Panc1 (cell line): ENCODE results near the gene P2RX1.

Source experiments
- POLR2AphosphoS5 ChIP-seq: IDR thresholded peaks from 2 replicates; pipeline ENCODE4 v1.6.1; 2012; ENCODE audit warnings: mild to moderate bottlenecking, low read depth, low read length, moderate library complexity
- SIN3A ChIP-seq: IDR thresholded peaks from 2 replicates; pipeline ENCODE4 v1.6.1; 2012; ENCODE audit warnings: low read depth, mild to moderate bottlenecking, low read length, moderate library complexity, borderline replicate concordance; ENCODE audit not compliant: insufficient read depth
- TCF7L2 ChIP-seq: IDR thresholded peaks from 2 replicates; pipeline ENCODE4 v1.6.1; 2011; ENCODE audit warnings: mild to moderate bottlenecking, low read depth, low read length, inconsistent platforms
- TF ChIP-seq, protein P1 (sequence below): fragments of 450-650 bp; IDR thresholded peaks from 2 replicates; pipeline ENCODE4 v1.5.1; 2017; ENCODE audit warnings: mild to moderate bottlenecking
- TF ChIP-seq, protein P2 (sequence below), 2 experiments: IDR thresholded peaks; 2 replicates each; pipeline ENCODE4 v1.6.1; 2011 to 2012; ENCODE audit warnings: low read depth in 2 of 2, control low read depth in 1 of 2, low read length in 1 of 2, mild to moderate bottlenecking in 1 of 2, moderate library complexity in 1 of 2; ENCODE audit not compliant: insufficient read depth in 1 of 2

DNA sequence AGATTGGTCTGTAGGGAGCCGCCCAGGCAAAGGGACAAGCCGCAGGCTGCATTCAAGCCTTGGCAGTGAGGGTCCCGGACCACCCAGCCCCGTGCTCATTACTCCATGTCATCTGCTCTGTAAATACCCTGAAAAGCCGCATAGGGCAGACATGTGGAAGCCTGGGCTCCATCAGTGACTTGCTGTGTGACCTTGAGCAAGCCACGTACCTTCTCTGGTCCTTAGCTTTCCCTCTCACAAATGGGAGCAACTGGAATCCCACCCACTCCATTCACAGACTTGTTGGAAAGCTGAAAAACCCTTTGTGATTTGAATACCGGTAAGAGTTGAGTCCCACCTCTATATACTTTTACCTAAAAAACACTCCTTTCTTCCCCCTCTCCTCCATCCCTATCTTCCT, 35.3 kb downstream of the P2RX1 start:
- TF ChIP-seq POLR2AphosphoS5 (no peak), SIN3A (no peak), TCF7L2 (no peak)
- TF ChIP-seq, protein P1, sequence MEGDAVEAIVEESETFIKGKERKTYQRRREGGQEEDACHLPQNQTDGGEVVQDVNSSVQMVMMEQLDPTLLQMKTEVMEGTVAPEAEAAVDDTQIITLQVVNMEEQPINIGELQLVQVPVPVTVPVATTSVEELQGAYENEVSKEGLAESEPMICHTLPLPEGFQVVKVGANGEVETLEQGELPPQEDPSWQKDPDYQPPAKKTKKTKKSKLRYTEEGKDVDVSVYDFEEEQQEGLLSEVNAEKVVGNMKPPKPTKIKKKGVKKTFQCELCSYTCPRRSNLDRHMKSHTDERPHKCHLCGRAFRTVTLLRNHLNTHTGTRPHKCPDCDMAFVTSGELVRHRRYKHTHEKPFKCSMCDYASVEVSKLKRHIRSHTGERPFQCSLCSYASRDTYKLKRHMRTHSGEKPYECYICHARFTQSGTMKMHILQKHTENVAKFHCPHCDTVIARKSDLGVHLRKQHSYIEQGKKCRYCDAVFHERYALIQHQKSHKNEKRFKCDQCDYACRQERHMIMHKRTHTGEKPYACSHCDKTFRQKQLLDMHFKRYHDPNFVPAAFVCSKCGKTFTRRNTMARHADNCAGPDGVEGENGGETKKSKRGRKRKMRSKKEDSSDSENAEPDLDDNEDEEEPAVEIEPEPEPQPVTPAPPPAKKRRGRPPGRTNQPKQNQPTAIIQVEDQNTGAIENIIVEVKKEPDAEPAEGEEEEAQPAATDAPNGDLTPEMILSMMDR, result no peak
- TF ChIP-seq, protein P2, sequence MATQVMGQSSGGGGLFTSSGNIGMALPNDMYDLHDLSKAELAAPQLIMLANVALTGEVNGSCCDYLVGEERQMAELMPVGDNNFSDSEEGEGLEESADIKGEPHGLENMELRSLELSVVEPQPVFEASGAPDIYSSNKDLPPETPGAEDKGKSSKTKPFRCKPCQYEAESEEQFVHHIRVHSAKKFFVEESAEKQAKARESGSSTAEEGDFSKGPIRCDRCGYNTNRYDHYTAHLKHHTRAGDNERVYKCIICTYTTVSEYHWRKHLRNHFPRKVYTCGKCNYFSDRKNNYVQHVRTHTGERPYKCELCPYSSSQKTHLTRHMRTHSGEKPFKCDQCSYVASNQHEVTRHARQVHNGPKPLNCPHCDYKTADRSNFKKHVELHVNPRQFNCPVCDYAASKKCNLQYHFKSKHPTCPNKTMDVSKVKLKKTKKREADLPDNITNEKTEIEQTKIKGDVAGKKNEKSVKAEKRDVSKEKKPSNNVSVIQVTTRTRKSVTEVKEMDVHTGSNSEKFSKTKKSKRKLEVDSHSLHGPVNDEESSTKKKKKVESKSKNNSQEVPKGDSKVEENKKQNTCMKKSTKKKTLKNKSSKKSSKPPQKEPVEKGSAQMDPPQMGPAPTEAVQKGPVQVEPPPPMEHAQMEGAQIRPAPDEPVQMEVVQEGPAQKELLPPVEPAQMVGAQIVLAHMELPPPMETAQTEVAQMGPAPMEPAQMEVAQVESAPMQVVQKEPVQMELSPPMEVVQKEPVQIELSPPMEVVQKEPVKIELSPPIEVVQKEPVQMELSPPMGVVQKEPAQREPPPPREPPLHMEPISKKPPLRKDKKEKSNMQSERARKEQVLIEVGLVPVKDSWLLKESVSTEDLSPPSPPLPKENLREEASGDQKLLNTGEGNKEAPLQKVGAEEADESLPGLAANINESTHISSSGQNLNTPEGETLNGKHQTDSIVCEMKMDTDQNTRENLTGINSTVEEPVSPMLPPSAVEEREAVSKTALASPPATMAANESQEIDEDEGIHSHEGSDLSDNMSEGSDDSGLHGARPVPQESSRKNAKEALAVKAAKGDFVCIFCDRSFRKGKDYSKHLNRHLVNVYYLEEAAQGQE (IDR thresholded peaks at IDR 0.05; ENCODE audit: insufficient read depth in 1 of 2, low read depth in 2 of 2, low read length in 1 of 2), result no peak
